Progenitor cell of endocrine pancreas (in vitro differentiated cells): ENCODE data around the gene DCLK3. TPM values are rescaled to one million over a fixed set of nuclear protein-coding genes. Genes with fewer than 3 reads are reported as not detected.

Experiments used
- DNase-seq: peaks from one replicate; pipeline ENCODE4 v3.0.0; 2021; ENCODE audit warnings: low spot score; ENCODE audit not compliant: unreplicated experiment
- H3K27ac Mint-ChIP-seq: 2 replicates; pipeline ENCODE4 v1.8.0; 2021; ENCODE audit warnings: mild to moderate bottlenecking, moderate library complexity, mixed read lengths
- H3K27me3 Mint-ChIP-seq: 2 replicates; pipeline ENCODE4 v1.8.0; 2021; ENCODE audit warnings: mixed read lengths
- H3K36me3 Mint-ChIP-seq: 2 replicates; pipeline ENCODE4 v1.8.0; 2022; ENCODE audit warnings: mixed read lengths; ENCODE audit not compliant: insufficient read depth
- H3K4me1 Mint-ChIP-seq: 2 replicates; pipeline ENCODE4 v1.8.0; 2021; ENCODE audit warnings: low read depth, mixed read lengths
- H3K4me3 Mint-ChIP-seq: 2 replicates; pipeline ENCODE4 v1.8.0; 2021; ENCODE audit warnings: low read depth, mild to moderate bottlenecking, moderate library complexity, mixed read lengths
- H3K9me3 Mint-ChIP-seq: 2 replicates; pipeline ENCODE4 v1.8.0; 2021; ENCODE audit warnings: low read depth, mixed read lengths
- total RNA-seq: library from RNA; stranded (reverse); gene quantifications from 2 replicates; pipeline ENCODE4 v1.2.1, GENCODE V29; 2021
- TF ChIP-seq, protein P1 (sequence below): fragments of 200-600 bp; sonication (generic); IDR thresholded peaks from one replicate; pipeline ENCODE4 v1.5.0; 2021; ENCODE audit warnings: antibody characterized with exemption, mild to moderate bottlenecking; ENCODE audit not compliant: unreplicated experiment

Gene DCLK3
- total RNA-seq, 1 donor from 2014 or later, result 0.12 TPM

- Mint-ChIP-seq H3K4me1 (no peaks in the 10 kb centered on the region), H3K27me3 (no peaks in the 10 kb centered on the region), H3K36me3 (no peaks in the 10 kb centered on the region), H3K9me3 (peaks cover 15% of the 10 kb centered on the region), H3K27ac (no peak overlapping the region), H3K4me3 (no peak overlapping the region)
- TF ChIP-seq, protein P1, sequence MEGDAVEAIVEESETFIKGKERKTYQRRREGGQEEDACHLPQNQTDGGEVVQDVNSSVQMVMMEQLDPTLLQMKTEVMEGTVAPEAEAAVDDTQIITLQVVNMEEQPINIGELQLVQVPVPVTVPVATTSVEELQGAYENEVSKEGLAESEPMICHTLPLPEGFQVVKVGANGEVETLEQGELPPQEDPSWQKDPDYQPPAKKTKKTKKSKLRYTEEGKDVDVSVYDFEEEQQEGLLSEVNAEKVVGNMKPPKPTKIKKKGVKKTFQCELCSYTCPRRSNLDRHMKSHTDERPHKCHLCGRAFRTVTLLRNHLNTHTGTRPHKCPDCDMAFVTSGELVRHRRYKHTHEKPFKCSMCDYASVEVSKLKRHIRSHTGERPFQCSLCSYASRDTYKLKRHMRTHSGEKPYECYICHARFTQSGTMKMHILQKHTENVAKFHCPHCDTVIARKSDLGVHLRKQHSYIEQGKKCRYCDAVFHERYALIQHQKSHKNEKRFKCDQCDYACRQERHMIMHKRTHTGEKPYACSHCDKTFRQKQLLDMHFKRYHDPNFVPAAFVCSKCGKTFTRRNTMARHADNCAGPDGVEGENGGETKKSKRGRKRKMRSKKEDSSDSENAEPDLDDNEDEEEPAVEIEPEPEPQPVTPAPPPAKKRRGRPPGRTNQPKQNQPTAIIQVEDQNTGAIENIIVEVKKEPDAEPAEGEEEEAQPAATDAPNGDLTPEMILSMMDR, result no peak
- no peak for DNase-seq
These were observed 38.9 kb upstream of the DCLK3 start for GRCh38 chr3:36803091-36803791.

- Mint-ChIP-seq H3K27me3 (no peaks in the 10 kb centered on the region), H3K4me3 (no peak overlapping the region), H3K9me3 (peaks cover 4% of the 10 kb centered on the region), H3K4me1 (no peaks in the 10 kb centered on the region), H3K27ac (no peak overlapping the region), H3K36me3 (no peaks in the 10 kb centered on the region)
- no peak for DNase-seq
- TF ChIP-seq, protein P1, result no peak
These were observed 36.3 kb upstream of the DCLK3 start for GRCh38 chr3:36800533-36801116.

DNA sequence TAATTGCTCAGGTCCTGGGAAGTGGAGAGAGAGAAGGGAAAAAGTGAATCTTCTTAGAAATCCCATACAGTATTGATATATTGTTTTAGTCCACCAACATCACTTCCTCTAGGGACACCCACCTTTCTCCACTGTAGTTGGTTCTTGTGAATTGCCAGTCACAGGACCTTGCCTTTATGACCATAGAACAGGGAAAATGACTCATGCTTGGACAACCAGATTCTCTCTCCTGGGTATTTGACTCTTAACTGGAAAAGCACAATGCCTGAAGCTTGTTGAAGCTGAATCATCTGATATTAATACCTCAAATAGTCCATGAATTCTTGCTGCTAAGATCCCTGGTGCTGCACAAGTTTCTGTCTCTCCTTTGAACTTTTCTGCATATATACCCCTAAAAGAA lies 32.5 kb upstream of the DCLK3 start:
- no peaks in the 10 kb centered on the region for H3K36me3 Mint-ChIP-seq
- TF ChIP-seq, protein P1, result no peak
- H3K9me3 Mint-ChIP-seq, result no peaks in the 10 kb centered on the region
- no peaks in the 10 kb centered on the region for H3K4me1 Mint-ChIP-seq
- H3K27me3 Mint-ChIP-seq, result peaks cover 7% of the 10 kb centered on the region
- no peak overlapping the region for H3K27ac Mint-ChIP-seq
- no peak overlapping the region for H3K4me3 Mint-ChIP-seq
- no peak for DNase-seq

DNA sequence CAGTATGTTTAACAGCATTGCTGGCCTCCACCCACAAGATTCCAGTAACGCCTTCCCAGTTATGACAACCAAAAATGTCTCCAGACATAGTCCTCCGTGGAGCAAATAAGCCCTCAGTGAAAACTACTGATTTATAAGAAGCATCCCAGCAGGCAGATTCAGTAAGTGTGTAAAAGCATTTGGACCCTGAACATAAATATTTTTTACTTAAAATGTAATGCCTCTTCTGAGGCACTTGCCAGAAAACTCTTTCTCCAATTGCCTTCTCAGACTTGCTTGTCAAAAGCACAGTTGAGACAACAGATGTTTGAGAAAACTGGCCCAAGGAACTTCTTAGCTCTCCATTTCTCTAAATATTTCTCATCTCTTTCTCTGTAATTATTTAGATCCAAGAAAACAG lies 31.8 kb upstream of the DCLK3 start:
- Mint-ChIP-seq H3K4me3 (no peak overlapping the region), H3K27me3 (peaks cover 10% of the 10 kb centered on the region), H3K9me3 (no peaks in the 10 kb centered on the region), H3K36me3 (no peaks in the 10 kb centered on the region), H3K4me1 (no peaks in the 10 kb centered on the region), H3K27ac (no peak overlapping the region)
- DNase-seq, result no peak
- TF ChIP-seq, protein P1, result no peak

DNA sequence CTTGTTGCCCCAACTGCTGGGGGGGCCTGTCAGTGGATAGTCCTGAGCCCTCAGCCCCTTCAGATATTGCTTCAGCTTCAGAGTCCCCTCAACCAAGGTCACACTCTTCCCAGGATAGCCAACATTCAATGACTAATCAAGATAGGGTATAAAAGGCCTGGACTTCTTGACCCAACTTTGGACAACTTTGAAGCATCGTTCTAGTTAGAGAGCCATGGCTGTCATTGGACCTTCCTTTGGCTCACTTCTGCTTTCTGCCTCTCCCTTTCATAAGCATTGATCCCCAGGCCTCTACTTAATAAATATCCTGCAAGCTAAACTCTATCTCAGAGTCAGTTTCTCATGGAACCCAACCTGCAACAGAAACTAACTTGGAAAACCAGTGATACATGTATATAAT lies 31.3 kb upstream of the DCLK3 start:
- DNase-seq, result no peak
- H3K36me3 Mint-ChIP-seq, result no peaks in the 10 kb centered on the region
- H3K4me1 Mint-ChIP-seq, result no peaks in the 10 kb centered on the region
- TF ChIP-seq, protein P1, result no peak
- no peak overlapping the region for H3K27ac Mint-ChIP-seq
- H3K4me3 Mint-ChIP-seq, result no peak overlapping the region
- no peaks in the 10 kb centered on the region for H3K9me3 Mint-ChIP-seq
- H3K27me3 Mint-ChIP-seq, result peaks cover 12% of the 10 kb centered on the region
